CD8-positive, alpha-beta memory T cell (primary cell): ENCODE results near the gene RABGAP1L. TPM values are rescaled to one million over a fixed set of nuclear protein-coding genes. Genes with fewer than 3 reads are reported as not detected.

Experiments used
- CTCF ChIA-PET: fragments of 350-600 bp; sonication (Branson Sonifier 250); formaldehyde crosslinking; loops from one replicate; lab custom pipeline; 2021; ENCODE audit warnings: antibody characterized with exemption; lab: Charles Lee
- POLR2A ChIA-PET: fragments of 350-600 bp; sonication (Branson Sonifier 250); formaldehyde crosslinking; loops from one replicate; lab custom pipeline; 2021; ENCODE audit warnings: antibody characterized with exemption; lab: Charles Lee
- DNase-seq, 5 donors: peaks; one replicate each; pipeline versions ENCODE4 v3.0.0 to v3.0.0-alpha.2; 2020 to 2022; ENCODE audit warnings: mixed read lengths in 1 of 5
- H3K27ac ChIP-seq: one replicate; pipeline ENCODE4 v1.7.0; 2013; ENCODE audit warnings: low read depth, mild to moderate bottlenecking, low read length, moderate library complexity
- H3K27me3 ChIP-seq: 2 replicates; pipeline ENCODE4 v1.7.0; 2013; ENCODE audit warnings: low read length, mild to moderate bottlenecking; ENCODE audit not compliant: insufficient read depth, poor library complexity, severe bottlenecking
- H3K36me3 ChIP-seq: 2 replicates; pipeline ENCODE4 v1.7.0; 2013; ENCODE audit warnings: mild to moderate bottlenecking, low read length, moderate library complexity; ENCODE audit not compliant: insufficient read depth
- H3K4me1 ChIP-seq: 2 replicates; pipeline ENCODE4 v1.7.0; 2013; ENCODE audit warnings: mild to moderate bottlenecking, low read length, moderate library complexity; ENCODE audit not compliant: insufficient read depth
- H3K4me3 ChIP-seq: 2 replicates; pipeline ENCODE4 v1.7.0; 2013; ENCODE audit warnings: mild to moderate bottlenecking, low read length
- H3K9me3 ChIP-seq: 2 replicates; pipeline ENCODE4 v1.7.0; 2013; ENCODE audit warnings: mild to moderate bottlenecking, low read length
- H3K27ac Mint-ChIP-seq, 8 donors: one replicate each; pipeline ENCODE4 v1.8.0; 2020 to 2021; ENCODE audit warnings: mixed read lengths in 8 of 8, mild to moderate bottlenecking in 6 of 8, inconsistent platforms in 3 of 8, moderate library complexity in 3 of 8
- H3K27me3 Mint-ChIP-seq, 2 donors: one replicate each; pipeline ENCODE4 v1.8.0; 2020 to 2021; ENCODE audit warnings: mixed read lengths in 2 of 2, mild to moderate bottlenecking in 1 of 2, moderate library complexity in 1 of 2
- H3K36me3 Mint-ChIP-seq, 3 donors: one replicate each; pipeline ENCODE4 v1.8.0; 2020 to 2021; ENCODE audit warnings: mixed read lengths in 3 of 3, inconsistent platforms in 1 of 3, mild to moderate bottlenecking in 1 of 3
- H3K4me1 Mint-ChIP-seq, 3 donors: one replicate each; pipeline ENCODE4 v1.8.0; 2020 to 2021; ENCODE audit warnings: mixed read lengths in 3 of 3, inconsistent platforms in 1 of 3, mild to moderate bottlenecking in 1 of 3
- H3K4me3 Mint-ChIP-seq, 7 donors: one replicate each; pipeline ENCODE4 v1.8.0; 2020 to 2021; ENCODE audit warnings: mixed read lengths in 7 of 7, mild to moderate bottlenecking in 6 of 7, moderate library complexity in 4 of 7, inconsistent platforms in 2 of 7
- H3K9me3 Mint-ChIP-seq, 5 donors: one replicate each; pipeline ENCODE4 v1.8.0; 2020 to 2022; ENCODE audit warnings: mixed read lengths in 5 of 5, mild to moderate bottlenecking in 3 of 5, moderate library complexity in 2 of 5, inconsistent platforms in 1 of 5
- polyA plus RNA-seq: library from polyadenylated mRNA; unstranded; fragments of 300-500 nt; fragmentation: Illumina TruSeq; gene quantifications from one replicate; pipeline ENCODE4 v1.2.3, GENCODE V29; 2021
- total RNA-seq, 2 experiments: library from RNA; stranded (reverse); gene quantifications; one replicate each; pipeline ENCODE4 v1.2.3, GENCODE V29; 2021

The RABGAP1L gene
- total and polyA plus RNA-seq, 3 experiments from 2014 or later = 41.7 to 78.5 (median 42.7) TPM

DNA sequence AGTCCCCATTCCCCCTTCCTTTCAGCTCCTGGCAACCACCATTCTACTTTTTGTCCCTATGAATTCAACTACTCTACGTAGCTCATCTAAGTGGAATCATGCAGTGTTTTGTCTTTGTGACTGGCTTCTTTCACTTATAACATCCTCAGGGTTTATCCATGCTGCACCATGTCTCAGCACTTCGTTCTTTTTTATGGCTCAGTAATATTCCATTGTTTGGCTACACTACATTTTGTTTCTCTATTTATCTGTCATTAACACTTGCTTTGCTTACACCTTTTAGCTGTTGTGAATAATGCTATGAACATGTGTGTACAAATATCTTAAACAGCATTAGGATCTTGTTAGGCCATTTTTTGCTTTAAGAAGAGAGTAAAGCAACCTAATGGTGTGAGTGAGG lies 865.5 kb downstream of the RABGAP1L start:
- ChIA-PET POLR2A (interaction anchor here (0.7 to 4.4 kb wide), 4 partner anchors 25 to 1422 kb away, joined by 3 to 107 read pairs (median 6); partner anchors contain the start of genes CACYBP and SLC9C2), CTCF (interaction anchor here (1.3 to 4.2 kb wide), 3 partner anchors 25 to 277 kb away, joined by 4 to 34 read pairs (median 5); partner anchors contain the start of gene CACYBP)

DNA sequence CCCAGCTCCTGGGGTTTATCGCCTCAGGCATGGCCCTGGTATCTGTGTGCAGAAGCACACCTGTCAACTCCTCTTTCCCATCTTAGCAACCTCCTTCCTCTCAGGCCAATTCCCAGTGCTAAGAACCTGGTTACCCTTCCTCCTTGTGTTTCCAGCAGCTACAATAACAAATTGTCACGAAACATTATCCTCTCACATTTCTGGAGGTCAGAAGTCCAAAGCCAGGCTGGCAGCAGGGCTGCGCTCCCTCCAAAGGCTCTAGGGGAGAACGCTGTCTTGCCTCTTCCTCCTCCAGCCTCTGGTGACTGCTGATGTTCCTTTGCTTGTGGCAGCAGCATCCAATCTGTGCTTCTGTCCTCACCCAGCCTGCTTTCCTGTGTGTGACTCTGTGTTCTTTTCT lies 874.6 kb downstream of the RABGAP1L start:
- H3K27ac ChIP-seq = no peak overlapping the region
- no peak overlapping the region for H3K4me3 ChIP-seq
- peaks cover 5 to 11% of the 10 kb centered on the region in 2 donors for H3K27me3 Mint-ChIP-seq
- CTCF ChIA-PET = no interaction called here
- no peak overlapping the region for H3K4me3 Mint-ChIP-seq
- H3K4me1 ChIP-seq = peaks cover 4% of the 10 kb centered on the region
- POLR2A ChIA-PET = no interaction called here
- no peaks in the 10 kb centered on the region for H3K9me3 Mint-ChIP-seq
- no peaks in the 10 kb centered on the region for H3K36me3 ChIP-seq
- no peaks in the 10 kb centered on the region for H3K36me3 Mint-ChIP-seq
- DNase-seq = no peak
- H3K27ac Mint-ChIP-seq = no peak overlapping the region
- peaks cover 7 to 10% (median 9%) of the 10 kb centered on the region in 3 donors for H3K4me1 Mint-ChIP-seq
- no peaks in the 10 kb centered on the region for H3K9me3 ChIP-seq
- H3K27me3 ChIP-seq = no peaks in the 10 kb centered on the region

More for the DNA sequence above, 865.5 kb downstream of the RABGAP1L start:
- Mint-ChIP-seq H3K4me1 (peaks cover 36 to 45% (median 42%) of the 10 kb centered on the region in 3 donors), H3K4me3 (peak overlapping the region; percentile 43 to 95 (median 87)), H3K27ac (peak overlapping the region; percentile 52 to 99 (median 92)), H3K9me3 (no peaks in the 10 kb centered on the region), H3K36me3 (peaks cover 0 to 21% (median 0%) of the 10 kb centered on the region in 3 donors), H3K27me3 (no peaks in the 10 kb centered on the region)
- Histone ChIP-seq H3K27me3 (no peaks in the 10 kb centered on the region), H3K9me3 (no peaks in the 10 kb centered on the region), H3K4me3 (no peak overlapping the region), H3K4me1 (peaks cover 17% of the 10 kb centered on the region), H3K36me3 (no peaks in the 10 kb centered on the region), H3K27ac (no peak overlapping the region)
- DNase-seq = no peak

DNA sequence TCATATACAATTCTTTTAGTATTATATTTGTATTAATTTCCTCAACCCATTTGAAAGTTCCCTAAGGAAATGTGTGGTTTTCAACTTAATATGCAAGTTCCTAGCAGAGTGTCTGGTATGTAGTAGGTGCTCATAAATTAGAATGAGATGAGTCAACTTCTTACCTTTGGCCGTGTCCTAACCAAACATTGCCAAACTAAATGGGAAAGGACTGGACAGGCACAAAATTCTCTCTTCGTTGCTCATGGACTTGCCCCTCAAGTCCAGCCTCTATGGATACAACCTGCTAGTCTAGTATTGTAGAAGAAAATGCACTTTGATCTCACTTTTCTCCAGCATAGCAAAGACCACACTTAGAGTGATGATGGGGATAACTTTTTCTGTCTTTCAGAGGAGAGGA lies 875.5 kb downstream of the RABGAP1L start:
- no peak overlapping the region for H3K4me3 Mint-ChIP-seq
- peaks cover 8 to 11% of the 10 kb centered on the region in 2 donors for H3K27me3 Mint-ChIP-seq
- CTCF ChIA-PET = no interaction called here

GRCh38 chr1:175035865-175036264 lies 876.5 kb downstream of the RABGAP1L start:
- Mint-ChIP-seq H3K4me1 (no peaks in the 10 kb centered on the region), H3K9me3 (no peaks in the 10 kb centered on the region), H3K36me3 (no peaks in the 10 kb centered on the region), H3K4me3 (no peak overlapping the region), H3K27ac (no peak overlapping the region), H3K27me3 (peaks cover 8 to 11% of the 10 kb centered on the region in 2 donors)
- Histone ChIP-seq H3K27ac (no peak overlapping the region), H3K27me3 (no peaks in the 10 kb centered on the region), H3K4me1 (no peaks in the 10 kb centered on the region), H3K36me3 (no peaks in the 10 kb centered on the region), H3K4me3 (no peak overlapping the region), H3K9me3 (no peaks in the 10 kb centered on the region)
- ChIA-PET CTCF (interaction anchor here (0.8 kb wide), 1 partner anchor 119 kb away, joined by 3 read pairs; no protein-coding TSS in a partner anchor), POLR2A (no interaction called here)
- no peak for DNase-seq

More for the DNA sequence above, 875.5 kb downstream of the RABGAP1L start:
- no peaks in the 10 kb centered on the region for H3K36me3 Mint-ChIP-seq
- no peak overlapping the region for H3K27ac Mint-ChIP-seq
- H3K36me3 ChIP-seq = no peaks in the 10 kb centered on the region
- peaks cover 2 to 3% (median 3%) of the 10 kb centered on the region in 3 donors for H3K4me1 Mint-ChIP-seq
- POLR2A ChIA-PET = no interaction called here
- no peak overlapping the region for H3K27ac ChIP-seq
- no peak overlapping the region for H3K4me3 ChIP-seq
- DNase-seq = no peak
- H3K27me3 ChIP-seq = no peaks in the 10 kb centered on the region
- H3K9me3 ChIP-seq = no peaks in the 10 kb centered on the region
- no peaks in the 10 kb centered on the region for H3K9me3 Mint-ChIP-seq
- no peaks in the 10 kb centered on the region for H3K4me1 ChIP-seq

DNA sequence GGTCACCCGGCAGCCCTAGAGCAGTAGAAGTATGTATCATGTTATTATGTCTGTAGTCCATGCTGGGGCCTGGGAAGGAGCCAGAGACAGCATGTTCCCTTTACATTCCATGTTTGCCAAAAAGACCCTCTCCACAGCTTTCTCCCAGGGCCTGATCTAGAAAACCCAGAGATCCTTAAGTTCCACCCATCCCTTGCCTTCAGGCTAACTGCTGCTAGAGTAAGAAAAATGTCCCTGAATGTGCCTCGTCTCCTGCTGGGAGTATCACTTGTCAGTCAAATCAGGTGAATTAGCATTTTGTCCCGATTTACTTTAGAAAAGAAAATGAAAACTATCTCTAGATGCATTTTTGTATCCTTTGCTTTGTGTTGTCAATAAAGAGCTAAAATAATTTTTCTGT lies 877.2 kb downstream of the RABGAP1L start:
- Histone ChIP-seq H3K4me3 (no peak overlapping the region), H3K27ac (no peak overlapping the region), H3K36me3 (no peaks in the 10 kb centered on the region), H3K4me1 (no peaks in the 10 kb centered on the region), H3K27me3 (no peaks in the 10 kb centered on the region), H3K9me3 (no peaks in the 10 kb centered on the region)
- Mint-ChIP-seq H3K4me3 (no peak overlapping the region), H3K27me3 (peaks cover 8 to 11% of the 10 kb centered on the region in 2 donors), H3K36me3 (no peaks in the 10 kb centered on the region), H3K4me1 (no peaks in the 10 kb centered on the region), H3K27ac (no peak overlapping the region), H3K9me3 (no peaks in the 10 kb centered on the region)
- ChIA-PET CTCF (no interaction called here), POLR2A (no interaction called here)
- no peak for DNase-seq

DNA sequence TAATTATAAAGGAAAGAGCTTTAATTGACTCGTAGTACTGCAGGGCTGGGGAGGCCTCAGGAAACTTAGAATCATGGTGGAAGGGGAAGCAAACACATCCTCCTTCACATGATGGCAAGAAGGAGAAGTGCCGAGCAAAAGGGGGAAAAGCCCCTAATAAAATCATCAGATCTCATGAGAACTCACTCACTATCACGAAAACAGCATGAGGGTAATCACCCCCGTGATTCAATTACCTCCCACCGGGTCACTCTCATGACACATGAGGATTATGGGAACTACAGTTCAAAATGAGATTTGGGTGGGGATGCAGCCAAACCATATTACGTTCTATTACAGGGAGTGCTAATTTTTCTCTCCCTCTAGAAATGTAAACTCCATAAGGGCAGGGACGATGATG lies 878.1 kb downstream of the RABGAP1L start:
- Mint-ChIP-seq H3K4me1 (no peaks in the 10 kb centered on the region), H3K27ac (no peak overlapping the region), H3K9me3 (no peaks in the 10 kb centered on the region), H3K36me3 (no peaks in the 10 kb centered on the region), H3K27me3 (peaks cover 8 to 11% of the 10 kb centered on the region in 2 donors), H3K4me3 (no peak overlapping the region)
- Histone ChIP-seq H3K4me3 (no peak overlapping the region), H3K27ac (no peak overlapping the region), H3K4me1 (no peaks in the 10 kb centered on the region), H3K36me3 (no peaks in the 10 kb centered on the region), H3K27me3 (no peaks in the 10 kb centered on the region), H3K9me3 (no peaks in the 10 kb centered on the region)
- POLR2A ChIA-PET = interaction anchor here (0.6 kb wide), 1 partner anchor 184 kb away, joined by 4 read pairs; no protein-coding TSS in a partner anchor
- CTCF ChIA-PET = no interaction called here
- no peak for DNase-seq

GRCh38 chr1:175040324-175040879 lies 881.1 kb downstream of the RABGAP1L start:
- H3K9me3 Mint-ChIP-seq = no peaks in the 10 kb centered on the region
- H3K27ac ChIP-seq = no peak overlapping the region
- no peak overlapping the region for H3K27ac Mint-ChIP-seq
- H3K9me3 ChIP-seq = no peaks in the 10 kb centered on the region
- POLR2A ChIA-PET = no interaction called here
- peaks cover 5 to 28% of the 10 kb centered on the region in 2 donors for H3K27me3 Mint-ChIP-seq
- no peaks in the 10 kb centered on the region for H3K4me1 Mint-ChIP-seq
- H3K27me3 ChIP-seq = no peaks in the 10 kb centered on the region
- no peaks in the 10 kb centered on the region for H3K36me3 Mint-ChIP-seq
- H3K36me3 ChIP-seq = no peaks in the 10 kb centered on the region
- no peak overlapping the region for H3K4me3 ChIP-seq
- no peak overlapping the region for H3K4me3 Mint-ChIP-seq
- DNase-seq = no peak
- CTCF ChIA-PET = no interaction called here
- H3K4me1 ChIP-seq = no peaks in the 10 kb centered on the region

DNA sequence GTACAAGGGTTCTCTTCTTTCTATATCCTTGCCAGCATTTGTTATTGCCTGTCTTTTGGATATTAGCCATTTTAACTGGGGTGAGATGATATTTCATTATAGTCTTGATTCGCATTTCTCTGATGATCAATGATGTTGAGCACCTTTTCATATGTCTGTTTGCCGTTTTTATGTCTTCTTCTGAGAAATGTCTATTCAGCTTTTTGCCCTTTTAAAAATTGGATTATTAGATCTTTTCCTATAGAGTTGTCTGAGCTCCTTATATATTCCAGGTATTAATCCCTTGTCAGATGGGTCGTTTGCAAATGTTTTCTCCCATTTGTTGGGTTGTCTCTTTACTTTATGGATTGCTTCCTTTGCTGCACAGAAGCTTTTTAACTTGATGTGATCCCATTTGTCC lies 883.3 kb downstream of the RABGAP1L start:
- Histone ChIP-seq H3K27ac (no peak overlapping the region), H3K4me3 (no peak overlapping the region), H3K36me3 (no peaks in the 10 kb centered on the region), H3K9me3 (no peaks in the 10 kb centered on the region), H3K4me1 (no peaks in the 10 kb centered on the region), H3K27me3 (no peaks in the 10 kb centered on the region)
- Mint-ChIP-seq H3K4me1 (no peaks in the 10 kb centered on the region), H3K27me3 (peaks cover 3 to 24% of the 10 kb centered on the region in 2 donors), H3K36me3 (no peaks in the 10 kb centered on the region), H3K27ac (no peak overlapping the region), H3K4me3 (no peak overlapping the region), H3K9me3 (peaks cover 0 to 2% (median 0%) of the 10 kb centered on the region in 5 donors)
- POLR2A ChIA-PET = no interaction called here
- CTCF ChIA-PET = interaction anchor here (1.0 kb wide), 1 partner anchor 13 kb away, joined by 4 read pairs; no protein-coding TSS in a partner anchor
- no peak for DNase-seq
